SHP77 (cell line): Measurements from ENCODE around the gene PCSK6.

ENCODE experiments used
- DNase-seq, 2 experiments: peaks; one replicate each; lab custom pipeline; 2025; lab: John Stamatoyannopoulos, UW

Gene PCSK6

DNA sequence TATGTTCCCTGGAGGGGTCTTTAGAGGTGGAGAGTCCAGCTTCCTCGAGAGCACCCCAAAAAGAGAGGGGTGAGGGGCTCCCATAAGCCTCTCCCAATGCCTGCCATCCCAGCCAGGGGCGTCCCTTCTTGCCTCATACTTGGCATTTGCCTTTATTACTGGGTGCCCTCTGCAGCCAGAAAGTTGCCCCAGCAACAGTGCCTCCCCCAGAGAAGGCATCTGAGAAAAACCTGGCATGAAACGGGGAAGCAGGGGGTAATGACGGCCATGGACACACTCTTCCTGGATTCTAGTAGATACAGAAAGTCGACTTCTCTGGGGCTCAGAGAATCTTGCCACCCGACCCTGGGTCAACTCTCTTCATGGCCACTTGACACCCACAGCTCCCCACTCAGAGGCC lies 90.1 kb downstream of the PCSK6 start:
- DNase-seq = no peak

DNA sequence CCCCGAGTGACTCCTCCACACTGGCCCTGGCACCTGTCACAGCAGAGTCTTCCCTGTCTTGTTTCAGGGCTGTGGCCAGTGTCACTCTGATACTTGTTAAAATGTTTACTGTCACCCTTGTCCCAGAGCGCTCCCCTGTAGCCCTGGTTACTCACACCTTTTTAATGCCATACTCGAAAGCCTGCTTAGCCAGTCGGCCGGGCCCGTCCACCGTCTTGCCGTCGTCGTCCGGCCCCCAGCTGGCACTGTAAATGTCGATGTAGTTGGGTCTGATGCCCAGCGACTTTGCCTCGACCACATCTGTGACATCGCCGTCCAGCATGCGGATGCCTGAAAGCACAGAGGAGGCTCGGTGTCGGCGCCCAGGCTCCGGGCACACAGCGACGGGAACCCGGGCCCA lies 91.3 kb downstream of the PCSK6 start:
- no peak for DNase-seq

DNA sequence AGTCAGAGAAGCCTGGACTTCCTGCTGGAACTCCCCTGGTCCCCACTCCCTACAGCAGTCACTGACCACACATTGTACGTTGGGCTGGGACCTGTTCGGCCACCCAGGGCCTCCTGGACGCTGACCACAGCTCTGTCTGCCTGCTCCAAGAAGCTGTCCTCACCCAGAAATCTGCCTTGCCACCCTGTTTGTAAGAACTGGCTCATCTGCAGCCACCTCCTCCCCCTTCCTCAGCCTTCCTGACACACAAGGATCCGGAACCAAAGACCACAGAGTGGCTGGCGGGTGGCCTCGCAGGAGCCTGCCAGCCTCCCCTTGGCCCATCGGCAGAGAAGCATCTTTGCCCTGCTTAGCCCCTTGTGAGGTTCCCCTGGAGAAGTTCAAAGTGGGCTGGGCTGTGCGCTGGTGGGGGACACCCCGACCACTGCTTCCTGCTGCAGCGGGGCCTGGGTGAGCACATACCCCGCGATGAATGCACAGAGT lies 91.9 kb downstream of the PCSK6 start:
- no peak for DNase-seq

DNA sequence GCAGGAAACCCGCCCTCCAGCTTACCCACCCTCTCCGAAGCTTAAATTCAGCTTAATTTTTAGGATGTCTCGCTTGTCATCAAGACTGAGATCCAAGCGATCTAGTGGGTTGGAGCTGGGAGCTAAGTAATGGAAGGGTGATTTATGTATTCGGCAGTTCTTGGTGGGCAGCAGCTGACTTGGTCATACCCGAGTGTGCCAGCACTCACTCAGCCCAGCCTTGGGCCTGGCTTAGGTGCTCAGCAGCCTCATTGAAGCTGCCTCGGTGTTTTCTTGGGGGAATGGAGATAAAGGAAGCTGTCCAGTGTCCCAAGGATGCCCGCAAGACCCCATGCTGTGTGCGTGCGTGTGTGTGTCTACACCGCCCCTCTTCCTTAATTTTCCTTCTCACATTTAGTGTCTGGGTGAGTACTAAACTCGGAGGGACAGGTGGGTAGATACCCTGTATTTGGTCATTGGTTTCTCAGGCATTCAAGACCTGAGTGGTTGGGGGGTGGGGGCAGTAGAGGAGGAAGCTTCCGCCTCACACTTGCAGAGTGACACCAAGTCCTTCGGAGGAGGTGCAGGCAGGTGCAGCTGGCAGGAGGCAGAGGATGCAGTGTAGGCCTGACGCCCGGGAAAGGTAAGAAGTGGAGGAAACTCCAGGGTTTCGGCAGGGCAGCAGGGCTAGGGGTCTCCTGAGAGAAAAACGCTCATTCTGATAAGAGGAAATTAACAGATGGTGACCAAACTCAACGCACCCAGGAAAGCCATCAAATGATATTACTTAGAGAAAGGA lies 92.8 kb downstream of the PCSK6 start:
- DNase-seq = no peak

DNA sequence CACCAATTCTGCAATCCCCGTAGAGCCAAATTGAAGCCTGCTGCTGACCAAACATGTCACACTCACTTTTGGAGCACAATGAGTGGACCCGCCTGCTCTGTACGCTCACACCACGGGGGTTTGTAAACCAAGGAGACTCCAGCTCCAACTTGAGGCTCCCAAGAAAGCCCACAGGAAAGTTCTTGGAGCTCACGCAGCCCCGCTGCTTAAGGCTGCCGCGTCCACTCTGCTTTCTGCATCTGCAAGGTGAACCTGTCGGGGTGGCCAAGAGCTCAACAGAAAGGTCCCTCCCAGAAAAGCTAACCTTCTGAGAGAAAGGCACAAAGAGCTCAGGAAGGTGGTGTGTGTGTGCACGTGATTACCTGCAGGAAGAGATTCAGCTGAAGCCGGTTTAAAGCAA lies 94.9 kb downstream of the PCSK6 start:
- DNase-seq = no peak

DNA sequence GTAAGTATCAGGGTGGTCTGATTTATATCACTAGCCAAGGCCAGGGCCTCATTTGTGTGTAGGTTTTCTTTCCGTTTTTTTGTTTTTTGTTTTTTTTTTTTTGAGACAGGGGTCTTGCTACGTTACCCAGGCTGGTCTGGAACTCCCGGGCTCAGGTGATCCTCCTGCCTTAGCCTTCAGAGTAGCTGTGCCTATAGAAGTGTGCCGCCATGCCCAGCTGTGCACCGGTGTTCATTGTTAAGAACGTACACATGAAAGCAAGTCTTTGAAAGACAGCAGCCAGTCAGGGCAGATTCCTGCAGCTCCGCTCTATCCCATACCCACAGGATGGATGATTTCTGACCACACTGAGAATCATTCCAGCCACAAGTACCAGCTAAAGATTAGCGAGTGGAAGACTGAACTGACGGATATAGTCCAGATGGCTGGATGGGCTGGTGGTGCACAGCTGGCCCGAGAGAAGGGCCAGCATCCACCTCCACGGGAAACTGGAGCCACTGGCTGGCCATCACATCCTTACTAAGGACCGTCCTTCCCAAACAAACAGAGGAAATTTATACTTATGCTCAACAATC lies 95.4 kb downstream of the PCSK6 start:
- DNase-seq = no peak

DNA sequence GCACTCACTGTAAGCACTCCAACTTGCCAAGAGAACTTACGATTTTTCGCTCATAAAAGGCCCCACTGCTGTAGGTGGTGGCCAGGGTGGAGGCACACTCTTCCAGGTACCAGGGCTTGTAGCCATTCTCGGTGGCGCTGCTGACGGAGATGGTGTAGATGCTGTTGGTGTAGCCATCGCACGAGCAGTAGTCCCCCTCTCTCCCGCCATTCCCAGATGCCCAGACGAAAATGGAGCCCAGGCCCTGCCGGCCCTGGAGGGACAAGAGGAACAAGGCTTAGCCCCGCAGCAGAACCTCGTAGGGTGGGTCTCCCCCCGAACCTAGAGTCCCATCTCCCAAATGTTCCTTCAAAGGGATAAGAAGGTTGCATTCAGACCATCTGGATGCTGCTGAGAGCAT lies 96.3 kb downstream of the PCSK6 start:
- no peak for DNase-seq

DNA sequence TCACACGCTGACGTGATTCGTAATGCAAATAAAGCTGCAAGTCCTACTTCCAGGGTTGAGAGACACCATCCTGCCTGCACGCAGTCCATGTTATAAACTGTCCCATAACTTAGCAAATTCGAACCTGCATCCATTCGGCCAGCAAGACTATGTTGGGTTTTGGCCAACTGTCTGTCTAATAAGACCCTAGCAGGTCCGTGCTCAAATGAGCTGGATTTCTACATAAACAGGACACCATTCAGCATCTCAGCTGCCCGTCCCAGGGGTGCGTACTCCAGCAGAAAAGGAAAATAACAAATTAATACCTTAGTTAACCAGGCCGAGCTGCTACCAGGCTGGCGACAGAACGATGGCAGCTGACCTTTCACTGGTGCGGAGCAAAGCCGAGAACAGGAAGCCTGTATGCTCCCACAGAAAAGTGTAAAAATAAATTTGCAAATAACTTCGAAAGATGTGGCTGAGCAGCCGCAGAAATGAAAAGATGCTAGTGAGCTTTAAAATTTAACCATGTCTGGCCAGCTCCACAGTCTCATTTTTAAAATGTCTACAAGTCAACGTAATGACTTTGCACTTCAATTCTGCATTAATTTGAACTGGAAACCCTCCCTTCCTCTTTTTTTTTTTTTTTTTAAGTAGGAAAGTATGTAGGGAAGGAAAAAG lies 97.4 kb downstream of the PCSK6 start:
- no peak for DNase-seq

DNA sequence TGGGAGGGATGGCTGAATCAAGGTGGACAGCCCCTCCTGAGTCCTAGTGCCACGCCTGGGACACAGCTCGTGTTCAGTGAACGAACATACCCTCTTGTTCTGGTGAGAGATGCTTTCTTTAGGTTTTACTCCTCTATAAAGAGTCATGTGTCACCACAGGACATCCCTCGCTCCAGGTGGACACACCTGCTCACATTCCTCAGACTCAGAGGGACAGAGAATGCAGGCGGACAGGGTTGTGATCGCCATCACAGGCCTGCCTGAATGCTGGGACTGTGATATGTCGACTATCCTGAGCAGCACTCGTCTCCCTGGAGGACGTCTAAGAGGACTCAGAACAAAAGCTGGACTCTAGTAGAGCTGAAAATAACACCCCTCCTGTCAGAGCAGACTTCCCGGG lies 98.1 kb downstream of the PCSK6 start:
- DNase-seq = no peak

DNA sequence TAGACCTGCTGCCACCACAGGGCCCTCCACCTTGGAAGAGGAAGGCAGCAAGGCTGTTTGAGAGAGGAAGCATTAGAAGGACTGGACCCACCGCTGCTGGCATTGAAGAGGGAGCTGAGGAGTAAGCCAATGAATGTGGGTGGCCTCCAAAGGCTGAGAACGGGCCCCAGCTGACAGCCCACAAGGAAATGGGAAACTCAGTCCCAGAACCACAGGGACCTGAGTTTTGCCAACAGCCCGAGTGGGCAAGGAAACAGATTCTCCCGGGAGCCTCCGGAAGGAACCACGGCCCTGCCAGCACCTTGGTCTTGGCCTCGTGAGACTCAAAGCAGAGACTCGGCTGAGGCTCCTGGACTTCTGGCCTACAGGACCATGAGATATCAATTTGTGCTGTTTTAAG lies 99.0 kb downstream of the PCSK6 start:
- DNase-seq = no peak

DNA sequence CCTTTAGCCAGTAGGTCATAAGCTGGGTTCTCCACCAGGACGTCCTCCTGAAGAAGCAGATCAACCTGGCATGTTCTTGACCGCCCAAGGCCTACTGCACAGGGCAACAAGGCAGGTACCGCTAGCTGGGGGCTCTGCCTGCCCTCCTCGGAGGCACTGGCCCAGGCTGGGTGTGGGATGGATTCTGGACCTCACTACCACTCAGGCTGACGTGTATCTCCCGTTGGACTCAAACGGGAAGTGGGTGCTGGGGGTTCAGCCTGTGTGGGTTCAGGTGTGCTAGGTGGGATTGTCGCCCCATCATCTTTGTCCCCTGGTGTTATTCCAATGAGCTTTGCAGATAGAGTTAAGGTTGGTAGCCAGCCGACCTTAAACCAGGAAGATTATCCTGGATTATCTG lies 99.4 kb downstream of the PCSK6 start:
- DNase-seq = no peak

DNA sequence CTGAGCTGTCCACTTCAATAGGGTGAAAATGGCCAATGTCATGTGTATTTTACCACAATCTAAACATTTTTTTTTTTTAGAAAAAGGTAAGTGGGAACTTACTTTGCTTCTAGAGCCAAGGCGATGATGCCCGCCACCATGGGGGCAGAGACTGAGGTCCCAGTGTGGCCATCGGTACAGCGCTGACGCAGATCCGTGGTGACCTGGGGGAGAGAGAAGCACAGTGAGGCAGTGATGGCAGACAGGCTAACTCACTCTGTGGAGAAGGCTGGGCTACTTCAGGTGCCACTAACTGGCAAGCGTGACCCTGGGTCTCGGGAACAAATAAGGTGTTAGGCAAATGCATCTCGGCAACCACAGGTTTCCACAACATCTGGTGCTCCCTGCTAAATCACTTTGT lies 100.1 kb downstream of the PCSK6 start:
- DNase-seq = no peak

DNA sequence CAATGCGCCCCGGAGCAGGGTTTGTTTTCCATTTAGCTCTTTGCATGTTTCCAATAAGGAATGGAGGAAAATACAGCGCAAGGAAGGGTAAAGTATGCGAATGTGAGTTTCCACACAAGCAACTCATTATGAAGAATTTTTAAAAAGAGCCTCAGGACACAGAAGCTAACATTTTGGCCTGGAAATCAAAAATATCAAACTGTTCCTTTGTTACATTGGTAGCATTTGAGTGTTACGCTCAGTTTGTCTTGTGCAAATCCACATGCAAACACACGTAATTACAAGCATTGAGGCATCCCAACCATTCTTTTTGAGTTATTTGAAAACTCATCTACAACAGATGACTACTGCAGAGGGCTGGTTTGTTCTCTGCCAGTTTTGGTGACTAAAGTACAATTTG lies 101.5 kb downstream of the PCSK6 start:
- no peak for DNase-seq

DNA sequence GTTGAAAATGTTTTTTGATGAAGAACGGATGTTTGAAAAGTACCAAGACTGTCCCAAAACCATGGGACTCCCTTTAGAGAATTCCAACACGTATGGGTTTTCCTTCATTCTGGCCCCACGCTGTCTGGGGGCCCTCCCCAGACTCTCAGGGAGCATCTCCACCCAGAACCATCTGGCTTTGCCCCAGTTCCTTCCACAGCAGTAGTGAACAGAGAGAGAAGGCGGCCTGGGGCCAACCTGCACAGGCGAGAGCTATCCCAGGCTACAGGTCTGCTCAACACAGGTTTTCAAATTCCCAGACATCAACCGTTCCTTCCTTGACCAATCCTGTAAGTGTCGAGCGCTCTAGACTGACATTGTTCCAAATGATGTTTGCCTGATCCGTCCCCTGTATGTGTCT lies 101.9 kb downstream of the PCSK6 start:
- no peak for DNase-seq

DNA sequence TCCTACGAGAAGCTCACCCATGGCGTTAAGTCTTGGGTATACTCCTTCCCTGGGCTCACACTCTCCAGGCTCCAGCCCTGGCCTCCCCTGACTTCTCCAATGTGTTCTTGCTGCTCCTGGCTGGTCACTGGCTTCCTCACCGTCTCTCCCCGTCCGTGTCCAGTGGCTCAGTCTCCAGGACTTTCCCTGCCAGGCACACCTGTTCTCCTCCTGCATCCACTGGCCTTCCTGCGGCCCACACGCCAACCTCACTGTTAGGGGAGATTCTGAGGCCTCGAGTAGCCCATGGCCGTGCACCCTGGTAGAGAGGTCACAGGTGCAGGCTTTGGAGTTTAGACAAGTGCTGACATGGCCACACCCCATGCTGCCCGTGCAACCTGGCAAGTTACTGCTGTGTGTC lies 102.5 kb downstream of the PCSK6 start:
- no peak for DNase-seq

DNA sequence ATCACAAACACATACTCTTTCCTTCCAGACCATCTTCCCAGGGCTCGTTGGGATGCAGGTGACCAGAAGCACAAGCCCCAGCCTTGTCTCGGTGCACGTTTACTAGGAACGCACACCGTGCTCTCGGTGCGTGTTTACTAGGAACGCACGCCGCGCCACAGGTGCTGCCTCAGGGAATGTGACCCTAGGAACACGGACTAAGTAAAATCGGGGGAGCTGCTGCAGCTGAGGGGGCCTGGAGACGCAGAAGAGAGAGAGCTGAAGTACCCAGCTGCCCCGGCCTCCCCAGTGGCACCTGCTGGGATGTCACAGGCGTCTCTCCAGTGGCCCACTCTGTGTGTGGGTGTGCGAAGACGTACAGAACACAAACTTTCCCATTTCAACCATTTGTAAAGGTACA lies 103.5 kb downstream of the PCSK6 start:
- no peak for DNase-seq

DNA sequence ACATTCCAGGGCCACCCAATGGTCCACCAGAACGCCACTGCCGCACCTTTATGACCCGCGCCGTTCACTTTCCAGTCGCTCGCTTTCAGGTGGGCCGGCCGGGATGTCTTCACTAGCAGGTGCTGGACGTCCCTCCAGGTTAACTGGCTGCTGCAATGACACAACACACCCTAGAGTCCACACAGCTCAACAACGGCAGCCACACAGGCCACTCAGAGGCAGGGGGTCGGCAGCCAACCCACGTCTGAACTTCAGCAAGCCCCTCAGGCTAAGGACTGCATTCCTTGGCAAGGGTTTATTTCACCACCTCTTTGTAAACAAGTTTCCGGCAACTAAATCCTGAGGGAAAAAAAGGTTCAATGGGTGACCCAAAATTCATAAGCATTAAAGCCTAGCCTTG lies 105.2 kb downstream of the PCSK6 start:
- no peak for DNase-seq

DNA sequence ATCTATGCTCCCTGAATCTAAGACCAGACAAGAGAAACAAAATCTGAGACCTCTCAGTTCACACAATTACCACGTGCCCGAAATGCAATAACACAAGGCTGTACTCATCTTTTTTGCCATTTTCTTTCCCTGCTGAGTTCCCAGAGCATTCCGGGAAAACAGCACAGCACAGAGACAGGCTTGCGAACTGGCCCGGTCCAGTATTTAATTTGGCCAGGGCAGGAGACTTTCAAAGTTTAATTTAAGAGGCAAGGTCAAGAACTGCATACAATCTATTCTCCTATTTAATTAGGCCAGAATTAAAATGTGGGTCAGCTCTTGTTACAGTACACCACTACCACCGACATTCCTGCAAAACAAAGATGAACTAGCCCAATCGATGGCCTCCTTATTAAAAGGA lies 107.0 kb downstream of the PCSK6 start:
- no peak for DNase-seq

DNA sequence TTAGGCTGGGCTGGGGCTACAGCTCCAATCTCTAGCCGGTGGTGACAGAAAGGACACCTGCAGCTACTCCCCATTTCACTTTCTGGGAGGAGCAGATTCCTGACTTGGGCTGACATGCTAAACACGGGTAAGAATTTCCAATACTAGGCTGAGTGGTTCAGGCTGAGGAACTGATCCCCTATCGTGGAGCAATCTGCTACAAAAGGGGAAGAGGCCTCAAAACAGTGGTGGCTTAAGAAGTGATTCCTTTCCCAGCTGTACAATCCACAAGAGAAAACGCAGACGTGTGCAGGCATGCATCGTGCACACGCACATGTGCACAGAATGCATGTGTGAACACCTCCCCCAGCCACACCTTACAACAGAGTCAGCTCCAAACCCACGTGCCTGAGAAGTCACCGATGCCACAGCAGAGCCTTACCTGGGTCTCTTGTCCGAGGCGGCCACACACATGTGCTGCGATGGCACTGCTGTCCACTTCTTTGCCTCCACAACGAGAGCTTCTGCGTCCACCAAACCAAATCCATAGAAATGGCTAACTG lies 107.8 kb downstream of the PCSK6 start:
- no peak for DNase-seq

DNA sequence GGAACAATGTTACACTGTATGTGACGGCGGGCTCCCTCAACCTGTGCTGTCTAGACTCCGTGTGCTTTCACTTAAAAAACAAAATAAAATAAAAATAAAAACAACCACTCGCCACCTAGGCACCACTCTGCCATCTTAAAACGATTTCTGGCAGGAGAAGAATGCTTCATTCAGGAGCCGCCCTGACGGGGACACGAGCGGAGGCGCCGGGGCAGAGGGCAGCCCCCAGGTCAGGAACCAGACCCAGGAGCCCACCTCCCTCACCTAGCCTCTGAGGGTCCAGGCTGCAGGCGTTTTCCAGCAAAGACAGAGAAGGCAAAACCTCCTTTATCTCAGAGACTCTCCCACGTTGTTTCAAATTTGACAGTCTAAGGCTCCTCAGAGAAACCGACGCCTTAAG lies 109.4 kb downstream of the PCSK6 start:
- no peak for DNase-seq

DNA sequence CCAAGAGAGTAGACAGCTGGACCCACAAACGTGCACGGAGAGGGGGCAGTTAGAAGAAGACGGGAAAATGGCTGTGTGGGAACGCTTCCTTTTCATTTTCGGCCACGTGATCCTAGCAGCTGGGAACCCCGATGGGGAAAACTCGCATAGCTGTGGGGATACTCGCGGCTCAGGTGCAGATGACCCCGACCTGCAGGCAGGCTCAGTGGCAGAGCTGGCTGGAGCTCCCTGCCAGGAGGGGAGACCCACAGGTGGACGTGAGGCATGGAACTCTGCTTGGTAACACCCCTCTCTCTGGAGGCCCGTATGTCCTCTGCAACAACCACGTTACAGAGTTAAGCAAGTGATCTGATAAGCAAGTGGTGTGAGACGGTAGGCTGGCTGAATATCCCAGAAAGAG lies 109.9 kb downstream of the PCSK6 start:
- no peak for DNase-seq

DNA sequence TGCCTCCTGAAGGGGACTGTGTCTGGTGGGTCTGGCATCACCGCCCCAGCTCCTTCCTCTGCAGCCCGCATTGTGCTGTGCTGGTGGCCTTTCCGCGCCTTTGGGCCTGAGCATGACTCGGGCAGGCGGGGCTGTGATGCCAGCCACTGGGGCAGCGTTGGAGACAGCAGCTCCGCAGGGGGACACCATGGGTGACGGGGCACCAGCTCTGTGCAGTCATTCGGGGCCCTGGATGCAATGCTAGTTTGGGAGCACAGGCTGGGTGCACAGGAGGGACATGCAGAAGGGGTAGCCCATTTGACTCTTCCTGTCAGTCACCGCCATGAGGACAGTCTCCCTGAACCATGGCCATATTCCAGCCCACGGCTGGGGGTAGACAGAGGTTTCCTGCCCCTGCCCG lies 110.6 kb downstream of the PCSK6 start:
- no peak for DNase-seq

DNA sequence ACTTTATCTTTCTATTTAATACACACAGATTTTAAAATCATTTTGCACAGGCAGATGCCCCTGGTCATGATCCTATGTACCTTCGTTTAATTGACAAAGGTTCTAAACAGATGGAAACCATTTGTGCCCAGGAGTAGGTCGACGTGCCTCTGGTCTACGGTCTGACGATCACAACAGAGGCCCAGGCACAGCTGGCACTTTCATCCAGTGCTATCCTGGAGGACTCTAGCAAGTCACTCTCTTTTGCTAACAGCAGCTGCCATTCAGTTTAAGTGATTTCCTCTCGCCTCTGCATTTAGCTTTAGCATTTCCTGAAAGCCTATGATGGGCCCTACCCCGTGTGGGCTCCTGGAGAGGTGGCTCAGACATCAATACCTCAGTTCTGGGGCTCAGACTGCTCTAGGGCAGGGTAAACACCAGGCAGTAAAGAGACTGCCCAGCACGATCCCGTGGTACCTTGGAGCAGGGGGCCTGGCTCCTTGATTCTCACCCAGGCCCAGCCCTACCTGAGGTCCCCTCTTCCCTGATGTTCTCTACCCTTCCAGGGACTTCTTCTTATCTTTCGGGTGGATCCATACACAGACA lies 111.2 kb downstream of the PCSK6 start:
- no peak for DNase-seq
